GM21360 (cell line): ENCODE data around the gene RNF182.
"Not testable (repeated sequence)": the region's sequence is repeated elsewhere in the genome, so short reads cannot be mapped to it uniquely, and the experiment has no call there.

ENCODE experiments used
- ATAC-seq: cut with Tn5 transposase; IDR thresholded peaks from one replicate; pipeline ENCODE4 v1.9.1; 2021; ENCODE audit warnings: mild to moderate bottlenecking, moderate library complexity; ENCODE audit not compliant: unreplicated experiment

RNF182 gene

GRCh38 chr6:13952101-13952500 lies 27.3 kb downstream of the RNF182 start:
- ATAC-seq = no peak

DNA sequence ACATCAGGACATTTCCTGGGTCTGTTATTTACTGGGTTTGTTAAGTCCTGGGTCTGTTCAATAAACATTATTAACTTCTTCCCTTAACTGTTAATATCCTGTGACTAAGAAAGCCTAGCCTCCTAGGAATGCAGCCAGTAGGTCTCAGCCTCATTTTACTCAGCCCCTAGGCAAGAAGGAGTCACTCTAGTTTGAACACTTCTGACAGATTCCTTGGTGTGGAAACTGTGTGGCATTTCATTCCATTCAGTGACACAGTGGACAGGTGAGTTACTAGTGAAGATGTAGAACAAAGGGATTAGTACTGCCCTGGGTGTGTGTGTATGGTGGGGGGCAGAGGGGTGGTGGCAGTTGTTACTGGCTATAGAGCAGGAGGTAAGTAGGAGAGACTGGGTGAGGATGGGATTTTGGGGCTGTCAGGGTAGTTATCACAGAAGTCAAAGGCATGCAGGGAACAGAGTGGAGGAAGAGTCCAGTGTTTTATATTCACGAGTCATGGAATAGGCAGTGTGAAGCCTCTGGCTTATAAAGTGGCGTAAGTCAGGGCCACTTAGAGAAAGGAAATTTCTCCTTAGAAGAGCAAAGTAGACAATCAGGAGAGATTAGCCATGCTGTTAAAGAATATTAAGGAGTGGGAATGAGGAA lies 28.4 kb downstream of the RNF182 start:
- ATAC-seq = no peak

GRCh38 chr6:13965582-13966127 lies 40.9 kb downstream of the RNF182 start:
- ATAC-seq = no peak

DNA sequence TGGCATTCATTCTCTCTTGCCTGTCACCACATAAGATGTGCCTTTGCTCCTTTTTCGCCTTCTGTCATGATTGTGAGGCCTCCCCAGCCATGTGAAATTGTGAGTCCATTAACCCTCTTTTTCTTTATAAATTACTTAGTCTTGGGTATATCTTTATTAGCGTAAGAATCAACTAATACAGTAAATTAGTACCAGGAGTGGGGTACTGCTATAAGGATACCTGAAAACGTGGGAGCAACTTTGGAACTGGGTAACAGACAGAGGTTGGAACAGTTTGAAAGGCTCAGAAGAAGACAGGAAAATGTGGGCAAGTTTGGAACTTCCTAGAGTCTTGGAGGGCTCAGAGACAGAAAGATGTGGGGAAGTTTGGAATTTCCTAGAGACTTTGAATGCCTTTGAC lies 46.6 kb downstream of the RNF182 start:
- ATAC-seq = no peak

DNA sequence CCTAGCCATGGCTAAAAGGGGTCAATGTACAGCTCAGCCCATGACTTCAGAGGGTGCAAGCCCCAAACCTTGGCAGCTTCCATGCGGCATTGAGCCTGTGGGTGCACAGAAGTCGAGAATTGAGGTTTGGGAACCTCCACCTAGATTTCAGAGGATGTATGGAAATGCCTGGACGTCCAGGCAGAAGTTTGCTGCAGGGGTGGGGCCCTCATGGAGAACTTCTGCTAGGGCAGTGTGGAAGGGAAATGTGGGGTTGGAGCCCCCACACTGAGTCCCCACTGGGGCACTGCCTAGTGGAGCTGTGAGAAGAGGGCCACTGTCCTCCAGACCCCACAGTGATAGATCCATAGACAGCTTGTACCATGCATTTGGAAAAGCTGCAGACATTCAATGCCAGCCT lies 47.9 kb downstream of the RNF182 start:
- ATAC-seq = not testable (repeated sequence)

GRCh38 chr6:13973422-13973821 lies 48.7 kb downstream of the RNF182 start:
- not testable (repeated sequence) for ATAC-seq

DNA sequence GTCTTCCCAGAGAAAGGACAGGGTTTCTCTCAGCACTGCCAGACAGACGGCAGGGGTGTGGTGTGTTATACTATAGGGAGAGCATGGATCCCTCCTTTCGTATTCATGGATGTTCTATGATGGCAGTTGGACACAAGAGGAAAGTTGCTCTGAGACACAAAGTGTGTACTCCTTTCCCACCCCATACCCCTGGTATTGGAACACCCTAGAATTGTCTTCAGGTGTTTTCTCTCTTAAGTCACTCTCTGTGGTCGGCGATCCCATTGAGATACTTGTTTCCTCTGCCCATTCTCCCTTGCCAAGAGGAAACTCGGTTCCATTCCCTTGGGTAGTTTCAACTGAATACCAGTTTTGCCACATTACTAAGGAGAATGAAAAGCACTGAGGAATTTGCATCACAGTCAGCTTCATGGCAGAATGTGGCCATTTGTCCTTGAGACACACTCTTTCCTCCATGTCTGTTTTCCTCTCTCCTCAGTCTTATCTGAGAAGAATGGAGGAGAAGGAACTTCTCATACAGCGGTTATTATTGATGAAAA lies 53.4 kb downstream of the RNF182 start:
- ATAC-seq = no peak

- no peak for ATAC-seq
These were observed 54.0 kb downstream of the RNF182 start for GRCh38 chr6:13978787-13979186.

DNA sequence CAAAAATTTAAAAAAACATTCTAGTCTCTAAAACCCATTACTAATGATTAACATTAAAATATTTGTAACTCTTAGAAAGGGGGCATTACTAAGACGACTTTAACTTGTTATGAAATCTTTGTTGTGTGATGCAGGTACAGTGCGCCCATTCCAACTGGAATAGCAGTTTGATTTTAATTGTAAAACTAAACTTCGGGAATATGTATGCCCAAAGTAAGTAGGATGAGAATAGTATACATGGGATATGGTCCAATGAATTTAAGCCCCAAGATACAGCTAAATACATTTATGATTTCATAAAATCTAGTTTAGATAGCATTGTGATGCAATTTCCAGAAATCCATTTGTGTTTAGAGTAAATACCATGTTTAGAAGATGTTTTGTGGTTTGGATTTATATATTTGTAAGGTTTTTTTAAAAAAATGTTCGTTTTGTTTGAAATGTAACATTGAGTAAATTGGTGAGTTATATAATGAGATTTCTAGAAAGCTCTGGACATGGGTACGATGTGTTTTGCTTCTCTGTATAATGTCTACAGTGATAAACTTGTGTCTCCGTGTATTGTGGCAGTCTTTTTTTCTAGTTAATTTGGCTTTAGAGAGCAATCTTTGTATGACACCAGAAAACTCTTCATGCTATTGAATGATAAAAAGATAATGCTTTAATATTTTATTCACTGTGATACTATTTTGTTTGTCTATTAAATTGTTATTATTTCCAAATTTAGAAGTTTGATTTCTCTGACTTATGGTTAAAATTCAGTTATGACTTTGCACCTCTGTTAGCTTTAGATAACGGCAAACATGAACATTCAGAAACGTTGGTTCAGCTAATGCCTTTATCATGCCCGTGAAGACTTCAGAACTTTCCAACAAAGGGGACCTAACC lies 54.8 kb downstream of the RNF182 start:
- ATAC-seq = no peak

DNA sequence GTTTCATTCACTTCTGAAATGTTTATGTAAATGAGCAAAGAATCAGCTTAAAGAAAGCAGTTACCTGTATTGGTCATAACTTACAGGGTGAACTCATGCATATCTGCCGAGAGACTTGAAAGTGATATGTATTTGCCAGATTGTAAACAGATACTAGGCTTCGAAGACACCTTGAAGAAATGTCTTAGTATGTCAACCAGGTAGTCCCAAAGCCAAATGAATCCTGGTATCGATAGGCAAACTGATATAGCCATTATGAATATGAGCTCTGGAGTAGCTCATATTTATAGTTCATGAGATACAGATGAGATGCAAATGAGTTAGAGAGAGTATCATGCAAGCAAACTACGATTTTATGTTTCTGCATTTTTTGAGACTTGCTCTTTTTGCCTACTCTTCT lies 55.8 kb downstream of the RNF182 start:
- no peak for ATAC-seq

- ATAC-seq = no peak
These were observed 61.0 kb downstream of the RNF182 start for GRCh38 chr6:13985663-13986325.

DNA sequence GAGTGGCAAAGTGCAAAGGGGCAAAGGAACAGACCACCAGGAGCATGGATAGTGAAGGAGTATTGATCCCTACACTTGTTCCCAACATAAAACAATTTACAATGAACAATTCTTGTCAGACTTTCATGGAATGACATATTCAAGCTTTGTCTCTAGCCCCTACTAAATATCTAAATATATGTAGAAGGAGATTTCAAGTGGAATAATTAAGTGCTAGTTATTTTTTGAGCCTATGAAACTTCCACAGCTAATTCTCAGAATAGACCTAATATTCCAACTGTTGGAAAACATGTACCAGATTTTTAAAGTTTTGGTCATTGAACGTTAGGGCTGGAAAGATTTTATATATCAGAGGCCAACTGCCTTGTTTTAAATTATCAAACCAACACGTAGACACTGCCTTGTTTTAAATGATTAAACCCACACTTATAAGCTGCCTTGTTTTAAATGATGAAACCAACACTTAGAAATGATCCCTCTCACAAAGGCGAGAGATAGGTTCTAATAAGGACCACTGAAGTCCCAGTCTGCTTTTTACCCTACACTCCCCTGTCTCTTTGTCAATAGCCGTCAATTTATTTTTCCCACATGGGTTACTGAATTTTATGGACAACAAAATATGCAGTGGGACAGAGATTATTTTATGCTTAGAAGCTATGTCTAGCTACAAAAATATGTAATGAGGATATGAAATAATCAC lies 62.1 kb downstream of the RNF182 start:
- no peak for ATAC-seq

DNA sequence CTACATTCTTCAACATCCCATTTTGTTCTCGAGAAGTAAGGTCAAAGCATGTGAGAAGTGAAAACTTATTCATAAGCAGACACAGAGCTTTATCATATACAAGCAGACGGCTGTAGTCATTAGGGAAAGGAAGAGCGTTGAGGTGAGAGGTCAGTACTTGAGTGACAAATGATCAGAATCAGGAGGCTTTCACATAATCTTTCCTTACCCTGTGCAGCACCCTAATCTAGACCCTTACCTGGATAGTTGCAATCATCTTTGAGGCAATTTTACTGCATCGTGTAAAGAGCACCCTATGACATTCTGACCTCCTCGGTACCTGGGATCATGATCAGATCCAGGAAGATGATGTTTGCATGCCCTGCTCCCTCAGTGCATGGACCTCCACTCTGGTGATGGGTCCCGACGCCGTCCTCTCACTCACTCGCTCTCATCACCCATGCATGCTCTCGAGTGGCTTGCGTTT lies 62.7 kb downstream of the RNF182 start:
- ATAC-seq = no peak

DNA sequence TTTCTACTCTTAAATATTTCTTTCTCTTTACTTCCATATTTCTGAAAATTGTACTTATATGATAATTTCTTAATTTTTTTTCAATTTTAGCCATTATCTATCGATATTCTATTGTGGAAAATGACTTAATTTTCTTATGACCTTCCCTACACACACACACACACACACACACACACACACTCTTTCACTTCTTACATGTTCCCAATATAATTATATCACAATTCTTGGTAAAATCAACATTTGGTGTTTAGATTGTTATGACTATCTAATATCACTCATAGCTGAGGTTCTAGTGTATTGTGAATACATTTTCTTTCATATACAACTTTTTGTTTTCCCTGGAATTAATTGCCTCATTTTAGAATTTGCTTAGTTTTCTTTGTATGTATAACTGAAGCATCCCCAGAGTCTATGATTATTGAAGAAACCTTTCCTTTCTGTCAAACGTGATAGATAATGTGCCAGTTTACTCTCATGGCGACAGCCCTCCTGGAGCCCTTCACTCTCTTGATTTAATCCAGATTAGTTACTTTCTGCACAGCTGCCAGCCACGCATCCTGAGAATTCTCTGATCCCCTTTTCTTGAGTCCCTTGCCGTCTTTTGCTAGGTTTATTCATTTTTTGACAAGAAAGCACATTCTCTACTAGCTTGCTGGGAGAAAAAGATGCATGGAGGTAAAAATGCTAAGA lies 63.4 kb downstream of the RNF182 start:
- no peak for ATAC-seq

GRCh38 chr6:13988908-13989307 lies 64.2 kb downstream of the RNF182 start:
- ATAC-seq = no peak

GRCh38 chr6:13989496-13990144 lies 64.9 kb downstream of the RNF182 start:
- ATAC-seq = no peak

DNA sequence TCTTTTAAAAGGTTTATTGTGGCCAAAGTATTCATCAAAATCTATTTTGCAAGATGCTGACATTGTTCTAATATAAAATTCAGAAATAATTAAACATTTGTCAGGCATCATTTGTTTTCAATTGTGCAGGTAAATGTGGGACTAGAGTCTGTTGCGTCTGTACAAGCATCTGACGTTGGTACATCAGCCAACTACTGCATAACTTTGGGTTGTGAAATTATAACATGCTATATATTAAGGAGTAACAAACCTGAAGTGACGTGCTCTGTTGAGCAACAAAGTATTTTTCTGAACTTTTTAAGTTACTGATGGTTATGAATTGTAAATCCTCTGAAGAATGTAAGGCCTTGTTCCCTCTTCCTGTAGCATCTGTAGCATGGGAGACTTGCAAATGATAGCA lies 66.0 kb downstream of the RNF182 start:
- no peak for ATAC-seq

- no peak for ATAC-seq
These were observed 66.6 kb downstream of the RNF182 start for GRCh38 chr6:13991393-13991792.

- ATAC-seq = no peak
These were observed 67.8 kb downstream of the RNF182 start for GRCh38 chr6:13992417-13993055.
